ENCODE data around the gene PARK7.

Gene PARK7

GRCh38 chr1:8013399-8013798 is 51.9 kb downstream of the PARK7 start:
- Histone ChIP-seq H3K9me3 (ENCODE audit: insufficient read depth, low read depth, low read length) (no peaks in the 10 kb centered on the region), H3K36me3 (ENCODE audit: insufficient read depth, low read length) (peaks cover 62% of the 10 kb centered on the region), H3K9ac (ENCODE audit: low read depth, low read length) (no peak overlapping the region), H3K4me3 (ENCODE audit: low read length) (no peak overlapping the region), H3K27me3 (ENCODE audit: insufficient read depth, low read length) (no peaks in the 10 kb centered on the region), H3K27ac (ENCODE audit: low read depth, low read length) (no peak overlapping the region), H3K4me1 (ENCODE audit: insufficient read depth, low read length) (peaks cover 34% of the 10 kb centered on the region)
- WGBS = 96% methylated on average over 10 of the region's 11 CpGs

- no peak overlapping the region for H3K27ac ChIP-seq (ENCODE audit: low read depth, low read length)
- no peaks in the 10 kb centered on the region for H3K9me3 ChIP-seq (ENCODE audit: insufficient read depth, low read depth, low read length)
- H3K4me3 ChIP-seq (ENCODE audit: low read length) = no peak overlapping the region
- H3K27me3 ChIP-seq (ENCODE audit: insufficient read depth, low read length) = no peaks in the 10 kb centered on the region
- H3K4me1 ChIP-seq (ENCODE audit: insufficient read depth, low read length) = peaks cover 38% of the 10 kb centered on the region
- 97% methylated on average over 6 of the region's 6 CpGs for WGBS
- no peak overlapping the region for H3K9ac ChIP-seq (ENCODE audit: low read depth, low read length)
- peaks cover 62% of the 10 kb centered on the region for H3K36me3 ChIP-seq (ENCODE audit: insufficient read depth, low read length)
These were observed 52.3 kb downstream of the PARK7 start for GRCh38 chr1:8013800-8014199.

- Histone ChIP-seq H3K9me3 (ENCODE audit: insufficient read depth, low read depth, low read length) (no peaks in the 10 kb centered on the region), H3K27me3 (ENCODE audit: insufficient read depth, low read length) (no peaks in the 10 kb centered on the region), H3K36me3 (ENCODE audit: insufficient read depth, low read length) (peaks cover 61% of the 10 kb centered on the region), H3K27ac (ENCODE audit: low read depth, low read length) (no peak overlapping the region), H3K4me1 (ENCODE audit: insufficient read depth, low read length) (peaks cover 45% of the 10 kb centered on the region), H3K4me3 (ENCODE audit: low read length) (no peak overlapping the region), H3K9ac (ENCODE audit: low read depth, low read length) (no peak overlapping the region)
- 97% methylated on average over 10 of the region's 10 CpGs for WGBS
These were observed 53.0 kb downstream of the PARK7 start for GRCh38 chr1:8014381-8014988.

- 52% methylated on average over 8 of the region's 8 CpGs for WGBS
- no peaks in the 10 kb centered on the region for H3K9me3 ChIP-seq (ENCODE audit: insufficient read depth, low read depth, low read length)
- peak overlapping the region; percentile 24; the same call in 1 of the 2 replicates for H3K27ac ChIP-seq (ENCODE audit: low read depth, low read length)
- H3K4me3 ChIP-seq (ENCODE audit: low read length) = no peak overlapping the region
- peaks cover 52% of the 10 kb centered on the region for H3K4me1 ChIP-seq (ENCODE audit: insufficient read depth, low read length)
- H3K36me3 ChIP-seq (ENCODE audit: insufficient read depth, low read length) = peaks cover 53% of the 10 kb centered on the region
- no peaks in the 10 kb centered on the region for H3K27me3 ChIP-seq (ENCODE audit: insufficient read depth, low read length)
- no peak overlapping the region for H3K9ac ChIP-seq (ENCODE audit: low read depth, low read length)
These were observed 53.7 kb downstream of the PARK7 start for GRCh38 chr1:8015036-8015808.

GRCh38 chr1:8015809-8016165 is 54.3 kb downstream of the PARK7 start:
- H3K27ac ChIP-seq (ENCODE audit: low read depth, low read length) = no peak overlapping the region; the same call in 1 of the 2 replicates
- peaks cover 55% of the 10 kb centered on the region for H3K4me1 ChIP-seq (ENCODE audit: insufficient read depth, low read length)
- no peak overlapping the region for H3K9ac ChIP-seq (ENCODE audit: low read depth, low read length)
- H3K9me3 ChIP-seq (ENCODE audit: insufficient read depth, low read depth, low read length) = no peaks in the 10 kb centered on the region
- peaks cover 48% of the 10 kb centered on the region for H3K36me3 ChIP-seq (ENCODE audit: insufficient read depth, low read length)
- H3K4me3 ChIP-seq (ENCODE audit: low read length) = no peak overlapping the region
- WGBS = 90% methylated on average over 1 of the region's 2 CpGs
- H3K27me3 ChIP-seq (ENCODE audit: insufficient read depth, low read length) = no peaks in the 10 kb centered on the region

- WGBS = 92% methylated on average over 2 of the region's 4 CpGs
- Histone ChIP-seq H3K4me3 (ENCODE audit: low read length) (no peak overlapping the region), H3K27ac (ENCODE audit: low read depth, low read length) (no peak overlapping the region), H3K9ac (ENCODE audit: low read depth, low read length) (no peak overlapping the region), H3K27me3 (ENCODE audit: insufficient read depth, low read length) (no peaks in the 10 kb centered on the region), H3K36me3 (ENCODE audit: insufficient read depth, low read length) (peaks cover 43% of the 10 kb centered on the region), H3K4me1 (ENCODE audit: insufficient read depth, low read length) (peaks cover 61% of the 10 kb centered on the region), H3K9me3 (ENCODE audit: insufficient read depth, low read depth, low read length) (no peaks in the 10 kb centered on the region)
These were observed 54.8 kb downstream of the PARK7 start for GRCh38 chr1:8016210-8016894.

- H3K4me3 ChIP-seq (ENCODE audit: low read length) = no peak overlapping the region
- no peak overlapping the region for H3K27ac ChIP-seq (ENCODE audit: low read depth, low read length)
- H3K36me3 ChIP-seq (ENCODE audit: insufficient read depth, low read length) = peaks cover 37% of the 10 kb centered on the region
- H3K9me3 ChIP-seq (ENCODE audit: insufficient read depth, low read depth, low read length) = no peaks in the 10 kb centered on the region
- no peaks in the 10 kb centered on the region for H3K27me3 ChIP-seq (ENCODE audit: insufficient read depth, low read length)
- no peak overlapping the region for H3K9ac ChIP-seq (ENCODE audit: low read depth, low read length)
- H3K4me1 ChIP-seq (ENCODE audit: insufficient read depth, low read length) = peaks cover 66% of the 10 kb centered on the region
These were observed 55.4 kb downstream of the PARK7 start for GRCh38 chr1:8016895-8017241.

GRCh38 chr1:8017495-8018197 is 56.1 kb downstream of the PARK7 start:
- 47% methylated on average over 5 of the region's 5 CpGs for WGBS
- peaks cover 30% of the 10 kb centered on the region for H3K36me3 ChIP-seq (ENCODE audit: insufficient read depth, low read length)
- H3K27ac ChIP-seq (ENCODE audit: low read depth, low read length) = peak overlapping the region; percentile 25; the same call in 1 of the 2 replicates
- H3K9ac ChIP-seq (ENCODE audit: low read depth, low read length) = peak overlapping the region; percentile 15; the same call in 1 of the 2 replicates
- H3K9me3 ChIP-seq (ENCODE audit: insufficient read depth, low read depth, low read length) = no peaks in the 10 kb centered on the region
- H3K27me3 ChIP-seq (ENCODE audit: insufficient read depth, low read length) = no peaks in the 10 kb centered on the region
- H3K4me1 ChIP-seq (ENCODE audit: insufficient read depth, low read length) = peaks cover 74% of the 10 kb centered on the region
- peak overlapping the region; percentile 26; the same call in 1 of the 2 replicates for H3K4me3 ChIP-seq (ENCODE audit: low read length)

GRCh38 chr1:8018492-8019228 is 57.1 kb downstream of the PARK7 start:
- Histone ChIP-seq H3K9me3 (ENCODE audit: insufficient read depth, low read depth, low read length) (no peaks in the 10 kb centered on the region), H3K27ac (ENCODE audit: low read depth, low read length) (peak overlapping the region; percentile 27; the same call in 1 of the 2 replicates), H3K9ac (ENCODE audit: low read depth, low read length) (no peak overlapping the region), H3K27me3 (ENCODE audit: insufficient read depth, low read length) (no peaks in the 10 kb centered on the region), H3K4me3 (ENCODE audit: low read length) (peak overlapping the region; percentile 17; the same call in 1 of the 2 replicates), H3K36me3 (ENCODE audit: insufficient read depth, low read length) (peaks cover 19% of the 10 kb centered on the region), H3K4me1 (ENCODE audit: insufficient read depth, low read length) (peaks cover 83% of the 10 kb centered on the region)
- 78% methylated on average over 3 of the region's 3 CpGs for WGBS

GRCh38 chr1:8019229-8019620 is 57.7 kb downstream of the PARK7 start:
- H3K9ac ChIP-seq (ENCODE audit: low read depth, low read length) = no peak overlapping the region
- H3K4me3 ChIP-seq (ENCODE audit: low read length) = no peak overlapping the region
- WGBS = 91% methylated on average over 5 of the region's 5 CpGs
- peaks cover 89% of the 10 kb centered on the region for H3K4me1 ChIP-seq (ENCODE audit: insufficient read depth, low read length)
- no peaks in the 10 kb centered on the region for H3K9me3 ChIP-seq (ENCODE audit: insufficient read depth, low read depth, low read length)
- peaks cover 14% of the 10 kb centered on the region for H3K36me3 ChIP-seq (ENCODE audit: insufficient read depth, low read length)
- peak overlapping the region; percentile 27; the same call in 1 of the 2 replicates for H3K27ac ChIP-seq (ENCODE audit: low read depth, low read length)
- H3K27me3 ChIP-seq (ENCODE audit: insufficient read depth, low read length) = no peaks in the 10 kb centered on the region

Measured in HUES64 (cell line).